ENCODE results near the gene TMEM176B.

DNA sequence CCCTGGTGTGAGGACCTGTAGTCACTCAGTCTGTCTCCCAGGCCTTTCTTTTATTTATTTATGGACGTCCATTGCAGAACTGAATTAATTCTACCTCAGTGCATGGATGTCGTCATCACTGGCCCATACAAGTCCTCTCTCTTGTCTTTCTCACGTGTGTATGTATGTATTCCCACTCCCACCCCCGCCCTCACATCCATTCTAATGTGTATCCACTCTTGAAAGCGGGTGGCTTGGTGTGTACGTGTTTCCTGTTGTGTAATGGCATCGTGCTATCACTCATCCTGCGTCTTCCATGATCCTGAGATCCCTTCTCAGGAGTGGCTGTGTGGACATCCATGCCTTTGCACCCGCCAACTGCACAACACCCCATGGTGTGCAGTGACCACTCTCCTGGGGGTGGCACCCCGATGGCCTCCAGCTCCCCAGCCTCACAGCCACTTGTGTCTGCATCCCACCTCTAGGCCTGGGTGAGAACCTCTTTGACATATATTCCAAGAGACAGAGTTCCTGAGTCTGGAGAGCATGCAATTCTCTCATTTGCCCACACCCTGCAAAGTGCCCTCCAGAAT lies 49.1 kb upstream of the TMEM176B start:
- no peak for TF ChIP-seq POLR2A (IDR thresholded peaks at IDR 0.05; ENCODE audit: low read length)
- TF ChIP-seq GATA1 (IDR thresholded peaks at IDR 0.05; ENCODE audit: low read depth, low read length): no peak
